ENCODE results near the gene RASD2.

RASD2 gene

GRCh38 chr22:35561796-35562526 lies 21.3 kb downstream of the RASD2 start:
- DNase-seq: no peak

GRCh38 chr22:35563211-35563610 lies 22.6 kb downstream of the RASD2 start:
- DNase-seq: no peak

GRCh38 chr22:35564975-35565867 lies 24.6 kb downstream of the RASD2 start:
- DNase-seq: no peak

- DNase-seq: no peak
These were observed 26.9 kb downstream of the RASD2 start for GRCh38 chr22:35567351-35568141.

GRCh38 chr22:35568751-35569739 lies 28.4 kb downstream of the RASD2 start:
- no peak for DNase-seq

GRCh38 chr22:35569916-35570315 lies 29.3 kb downstream of the RASD2 start:
- no peak for DNase-seq

- no peak for DNase-seq
These were observed 30.1 kb downstream of the RASD2 start for GRCh38 chr22:35570686-35571194.

- no peak for DNase-seq
These were observed 31.9 kb downstream of the RASD2 start for GRCh38 chr22:35572556-35572955.

- DNase-seq: no peak
These were observed 34.6 kb downstream of the RASD2 start for GRCh38 chr22:35575116-35575748.

- no peak for DNase-seq
These were observed 36.0 kb downstream of the RASD2 start for GRCh38 chr22:35576671-35577070.

- DNase-seq: no peak
These were observed 37.4 kb downstream of the RASD2 start for GRCh38 chr22:35577799-35578659.

GRCh38 chr22:35578836-35579575 lies 38.4 kb downstream of the RASD2 start:
- no peak for DNase-seq

GRCh38 chr22:35580351-35581022 lies 39.9 kb downstream of the RASD2 start:
- no peak for DNase-seq

- DNase-seq: no peak
These were observed 40.4 kb downstream of the RASD2 start for GRCh38 chr22:35581023-35581413.

- no peak for DNase-seq
These were observed 41.7 kb downstream of the RASD2 start for GRCh38 chr22:35582218-35582860.

GRCh38 chr22:35582861-35583670 lies 42.4 kb downstream of the RASD2 start:
- DNase-seq: peak; percentile 57

- DNase-seq: no peak
These were observed 46.1 kb downstream of the RASD2 start for GRCh38 chr22:35586771-35587170.

Data from inflammatory macrophage treated with lipopolysaccharide for 4 hours (primary cell).